LHCN-M2 (cell line): ENCODE data around the gene LIN7B. TPM values are rescaled to one million over a fixed set of nuclear protein-coding genes. Genes with fewer than 3 reads are reported as not detected.

Experiments used
- DNase-seq: peaks from one replicate; pipeline ENCODE4 v3.0.0-alpha.2; 2012; ENCODE audit warnings: low read depth
- total RNA-seq: library from RNA; depleted of rRNA; stranded (reverse); fragments of >200 nt; gene quantifications from 2 replicates; pipeline ENCODE4 v1.2.3, GENCODE V29; 2014

LIN7B gene
- total RNA-seq, 1 experiment from 2014 or later, result 14.8 TPM

DNA sequence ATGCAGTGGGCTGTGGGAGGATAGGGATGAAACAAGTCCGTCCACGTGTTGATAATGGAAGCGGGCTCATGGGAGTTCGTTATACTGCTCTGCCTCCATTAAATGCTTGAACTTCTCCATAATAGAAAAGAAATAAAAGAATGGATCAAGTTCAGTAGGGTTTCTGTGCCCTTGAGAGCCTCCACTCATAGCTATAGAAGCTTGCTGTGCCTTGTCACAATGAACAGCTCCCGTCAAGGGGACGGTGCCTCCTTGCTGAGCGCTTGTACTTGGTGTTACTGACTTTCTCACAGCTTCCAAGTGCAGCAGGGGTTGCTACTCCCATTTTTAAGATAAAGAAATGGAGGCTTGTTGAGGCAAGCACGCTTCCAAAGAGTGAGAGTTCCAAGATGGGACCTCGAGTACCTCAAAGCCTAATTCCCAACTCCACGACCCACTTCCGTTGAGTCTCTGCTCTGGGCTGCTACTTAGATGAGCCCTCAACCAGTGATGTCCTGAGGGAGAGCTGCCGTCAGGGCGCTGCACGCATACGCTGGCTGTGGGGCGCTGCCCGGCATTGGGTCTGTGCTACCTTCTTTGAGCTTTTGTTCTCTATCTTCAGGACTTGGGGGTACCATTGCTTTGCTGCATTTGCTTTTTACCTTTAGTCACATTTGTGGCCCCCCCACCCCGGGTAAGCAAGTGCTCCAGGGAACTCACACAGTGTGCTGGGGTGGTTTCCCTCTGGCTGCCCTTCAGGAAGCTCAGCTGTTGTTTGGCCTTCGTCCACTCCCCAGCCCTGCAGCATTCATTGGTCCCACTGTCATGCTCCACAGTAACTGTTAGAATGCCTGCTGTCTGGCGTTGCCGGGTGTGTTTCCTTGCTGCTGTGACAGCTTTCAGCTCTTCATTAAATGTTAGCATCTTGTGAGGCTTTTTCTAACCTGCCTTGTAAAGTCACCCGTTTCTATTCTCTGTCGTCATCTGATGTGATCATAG is 19.4 kb upstream of the LIN7B start:
- peak; percentile 45 for DNase-seq

DNA sequence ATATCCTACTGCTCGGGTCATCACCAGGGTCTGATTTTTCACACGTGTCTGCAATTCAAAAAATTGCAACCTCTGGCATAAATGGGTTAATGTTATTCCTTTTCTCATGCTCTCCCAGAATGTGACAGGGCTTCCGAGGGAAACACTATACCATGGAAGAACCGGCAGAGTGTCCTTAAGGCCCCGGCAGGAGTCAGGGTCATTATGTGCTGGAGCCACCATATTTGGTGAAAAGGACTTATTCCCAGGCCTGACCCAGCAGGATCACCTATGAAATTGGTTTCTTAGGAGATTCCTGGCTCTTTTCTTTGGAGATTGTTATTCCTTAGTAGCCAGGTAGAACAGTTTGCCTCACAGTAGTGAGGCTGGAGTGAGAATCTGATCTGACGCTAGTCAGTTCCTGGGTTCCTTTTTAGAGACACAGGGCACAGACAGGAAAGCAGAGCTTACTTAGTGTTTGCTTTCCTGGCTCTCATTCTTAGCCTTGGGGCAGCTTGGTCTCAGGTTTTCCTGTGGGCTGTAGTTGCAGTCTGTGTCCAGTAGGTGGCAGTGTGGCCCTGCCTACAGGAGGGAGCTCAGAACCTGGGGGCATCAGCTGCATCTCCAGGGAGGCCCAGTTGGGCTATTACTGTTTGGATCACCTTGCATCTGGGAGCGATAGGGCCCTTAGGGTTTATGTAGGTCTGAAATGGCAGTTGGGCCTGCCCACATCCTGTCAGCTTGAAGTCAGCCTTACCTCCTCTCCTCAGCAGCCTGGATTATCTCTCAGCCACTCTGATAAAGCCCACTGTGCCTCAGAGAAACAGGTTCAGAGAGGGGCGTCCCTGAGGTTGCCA is 16.5 kb upstream of the LIN7B start:
- DNase-seq, result peak; percentile 67

DNA sequence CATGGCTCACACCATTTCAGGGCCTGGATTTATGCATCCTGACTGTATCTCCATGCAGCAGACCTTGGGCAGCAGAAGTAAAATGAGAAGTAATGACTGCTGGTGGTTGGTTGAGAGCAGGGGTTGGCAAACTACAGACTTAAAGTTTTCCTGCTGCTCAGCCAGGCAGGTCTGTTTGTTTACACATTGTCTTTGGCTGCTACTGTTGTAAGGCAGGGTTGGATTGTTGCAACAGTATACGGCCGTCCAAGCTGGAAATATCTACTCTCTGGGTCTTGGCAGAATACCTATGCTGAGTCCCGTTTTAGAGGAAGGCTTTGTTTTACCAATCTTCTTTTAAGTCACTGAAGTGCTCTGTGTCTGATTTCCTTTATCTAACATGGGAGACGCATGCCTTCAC is 15.4 kb upstream of the LIN7B start:
- no peak for DNase-seq

DNA sequence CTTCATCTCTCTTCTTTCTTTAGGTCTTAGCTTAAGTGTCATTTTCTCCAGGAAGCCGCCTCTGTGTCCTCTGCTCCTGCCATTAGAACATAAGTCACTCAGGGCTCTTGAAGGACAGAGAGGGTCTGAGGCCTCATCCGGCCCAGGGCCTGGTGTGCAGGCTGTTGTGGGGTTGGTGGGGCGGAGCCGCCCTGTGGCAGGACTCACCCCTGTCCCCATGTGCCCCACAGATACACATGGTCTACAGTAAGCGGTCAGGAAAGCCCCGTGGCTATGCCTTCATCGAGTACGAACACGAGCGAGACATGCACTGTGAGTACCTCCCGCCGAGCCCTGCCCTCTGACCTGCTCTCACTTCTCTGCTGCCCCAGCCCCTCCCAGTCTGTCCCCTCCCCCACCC is 13.0 kb upstream of the LIN7B start:
- no peak for DNase-seq

DNA sequence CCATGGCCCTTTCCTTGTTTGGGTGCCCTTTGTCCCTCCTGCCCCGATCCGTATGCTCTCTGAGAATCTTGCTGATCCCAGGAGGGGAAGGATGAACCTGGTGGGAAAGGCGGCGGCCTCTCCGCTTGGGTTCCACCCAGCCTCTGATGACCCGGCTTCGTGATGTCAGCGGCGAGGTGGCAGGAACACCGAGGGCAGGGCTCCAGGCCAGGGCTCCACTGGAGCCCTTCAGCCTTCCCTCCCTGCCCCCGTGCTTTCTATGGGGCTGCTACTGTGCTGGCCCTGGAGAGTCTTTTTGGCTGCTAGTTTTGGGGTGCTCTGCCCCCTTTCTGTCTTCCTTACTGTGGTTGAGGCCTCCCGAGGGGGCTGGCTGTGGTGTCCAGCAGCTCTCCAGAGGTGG is 11.9 kb upstream of the LIN7B start:
- no peak for DNase-seq

DNA sequence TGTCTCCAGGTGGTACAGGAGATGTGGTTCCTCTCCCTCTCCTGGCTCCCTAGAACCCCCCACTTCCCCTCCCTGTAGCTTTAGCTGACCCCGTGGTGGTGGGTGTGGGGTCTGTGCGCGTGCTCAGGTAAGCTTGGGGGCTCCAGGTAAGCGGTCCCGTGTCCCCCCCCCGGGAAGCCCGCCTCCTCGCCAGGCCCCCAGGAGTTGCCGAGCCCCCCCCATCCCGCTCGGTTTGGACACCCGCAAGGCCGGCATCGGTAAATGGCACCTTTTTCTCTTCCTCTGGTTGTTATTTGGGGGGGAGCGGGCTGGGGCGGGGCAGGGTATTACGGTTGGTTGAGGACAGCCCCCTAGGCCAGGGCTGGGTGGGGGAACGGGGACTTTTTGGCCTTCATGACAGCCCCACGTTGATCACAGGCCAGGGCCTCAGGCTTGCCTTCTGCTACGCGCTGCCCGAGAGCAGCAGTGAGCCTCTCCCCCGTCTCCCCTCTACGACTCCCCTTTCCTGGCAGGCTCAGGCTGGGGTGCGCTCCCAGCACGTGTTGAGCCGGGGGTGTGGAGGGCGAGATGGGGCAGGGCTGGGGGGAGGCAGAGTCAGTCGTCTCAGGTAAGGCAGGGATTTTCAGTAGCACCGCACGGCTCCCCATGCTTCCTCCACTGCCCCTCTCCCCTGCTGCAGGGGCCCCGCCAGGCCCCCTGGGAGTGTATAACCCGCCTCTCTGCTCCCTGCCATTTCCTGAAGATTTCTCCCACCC is 10.7 kb upstream of the LIN7B start:
- no peak for DNase-seq

DNA sequence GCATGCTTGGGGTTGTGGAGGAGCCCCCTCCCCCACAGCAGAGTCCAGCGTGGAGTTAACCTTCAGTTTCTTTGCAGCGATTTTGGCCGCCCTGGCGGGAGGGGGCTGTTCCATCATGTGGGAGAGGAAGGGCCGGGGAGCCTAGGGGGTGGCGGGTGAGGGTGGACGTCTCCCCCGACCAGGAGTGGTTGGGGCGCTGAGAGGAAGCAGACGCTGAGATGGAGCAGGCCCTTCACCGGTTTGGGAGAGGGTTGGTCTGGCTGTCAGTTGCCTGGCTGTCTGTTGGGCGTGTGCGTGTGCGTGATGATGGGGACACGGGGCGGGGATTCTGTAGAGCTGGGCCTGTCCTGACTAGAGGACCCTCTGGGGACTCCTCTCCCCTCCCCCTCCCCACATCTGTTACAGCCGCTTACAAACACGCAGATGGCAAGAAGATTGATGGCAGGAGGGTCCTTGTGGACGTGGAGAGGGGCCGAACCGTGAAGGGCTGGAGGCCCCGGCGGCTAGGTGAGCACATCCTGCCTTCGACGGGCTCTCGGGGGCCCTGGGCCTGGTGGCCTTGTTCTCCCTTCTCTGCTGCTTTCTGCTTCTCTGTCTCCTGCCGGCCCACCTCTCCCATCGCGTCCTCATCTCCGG is 9.8 kb upstream of the LIN7B start:
- DNase-seq, result no peak

DNA sequence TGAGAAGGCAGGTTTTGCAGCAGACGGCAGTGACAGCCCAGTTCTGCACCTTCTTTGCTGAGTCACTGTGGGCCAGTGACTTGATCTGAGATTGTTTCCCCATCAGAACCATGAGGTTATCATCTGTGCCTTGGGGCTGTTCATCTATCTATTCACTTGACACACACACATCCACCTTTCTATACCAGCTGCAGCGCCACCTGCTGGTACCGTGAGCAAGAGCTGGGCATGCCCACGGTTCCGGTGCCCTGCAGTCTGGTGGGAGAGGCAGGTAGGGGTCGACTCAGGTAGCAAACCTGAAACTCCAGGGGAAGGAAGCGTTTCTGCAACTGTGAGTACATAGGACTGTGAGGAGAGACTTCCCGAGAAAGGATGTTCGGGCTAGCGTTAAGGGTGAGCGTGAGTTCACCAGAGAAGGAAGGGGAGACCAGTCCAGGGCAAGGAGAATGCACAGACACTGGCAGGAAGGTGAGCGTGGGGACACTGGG is 7.5 kb upstream of the LIN7B start:
- DNase-seq, result peak; percentile 54

DNA sequence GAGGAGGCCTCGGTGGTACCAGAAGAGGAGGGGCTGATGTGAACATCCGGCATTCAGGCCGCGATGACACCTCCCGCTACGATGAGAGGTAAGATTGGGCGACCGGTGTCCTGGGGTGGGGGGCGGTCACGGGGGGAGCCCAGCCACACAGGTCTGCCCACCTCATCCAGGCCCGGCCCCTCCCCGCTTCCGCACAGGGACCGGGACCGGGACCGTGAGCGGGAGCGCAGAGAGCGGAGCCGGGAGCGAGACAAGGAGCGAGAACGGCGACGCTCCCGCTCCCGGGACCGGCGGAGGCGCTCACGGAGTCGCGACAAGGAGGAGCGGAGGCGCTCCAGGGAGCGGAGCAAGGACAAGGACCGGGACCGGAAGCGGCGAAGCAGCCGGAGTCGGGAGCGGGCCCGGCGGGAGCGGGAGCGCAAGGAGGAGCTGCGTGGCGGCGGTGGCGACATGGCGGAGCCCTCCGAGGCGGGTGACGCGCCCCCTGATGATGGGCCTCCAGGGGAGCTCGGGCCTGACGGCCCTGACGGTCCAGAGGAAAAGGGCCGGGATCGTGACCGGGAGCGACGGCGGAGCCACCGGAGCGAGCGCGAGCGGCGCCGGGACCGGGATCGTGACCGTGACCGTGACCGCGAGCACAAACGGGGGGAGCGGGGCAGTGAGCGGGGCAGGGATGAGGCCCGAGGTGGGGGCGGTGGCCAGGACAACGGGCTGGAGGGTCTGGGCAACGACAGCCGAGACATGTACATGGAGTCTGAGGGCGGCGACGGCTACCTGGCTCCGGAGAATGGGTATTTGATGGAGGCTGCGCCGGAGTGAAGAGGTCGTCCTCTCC is 6.3 kb upstream of the LIN7B start:
- DNase-seq, result no peak

DNA sequence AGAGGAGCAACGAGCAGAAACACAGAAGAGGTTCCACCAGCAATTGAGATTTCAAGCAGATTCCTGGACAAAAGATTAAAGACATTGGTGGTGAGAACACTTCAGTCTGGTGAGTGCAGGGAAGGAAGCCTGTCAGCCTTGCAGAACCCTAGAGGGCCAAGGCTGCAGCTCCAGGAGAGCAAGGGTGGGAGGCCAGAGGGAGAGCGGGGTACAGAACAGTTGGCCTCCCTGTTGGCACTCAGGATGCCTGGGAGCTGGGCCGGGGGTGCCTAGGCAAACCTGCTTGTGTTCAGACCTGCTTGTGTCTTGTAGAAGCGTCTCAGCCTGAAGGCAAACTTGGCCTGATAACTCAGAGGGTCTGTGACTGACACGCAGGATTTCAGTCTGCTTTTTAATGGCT is 5.1 kb upstream of the LIN7B start:
- DNase-seq, result no peak

DNA sequence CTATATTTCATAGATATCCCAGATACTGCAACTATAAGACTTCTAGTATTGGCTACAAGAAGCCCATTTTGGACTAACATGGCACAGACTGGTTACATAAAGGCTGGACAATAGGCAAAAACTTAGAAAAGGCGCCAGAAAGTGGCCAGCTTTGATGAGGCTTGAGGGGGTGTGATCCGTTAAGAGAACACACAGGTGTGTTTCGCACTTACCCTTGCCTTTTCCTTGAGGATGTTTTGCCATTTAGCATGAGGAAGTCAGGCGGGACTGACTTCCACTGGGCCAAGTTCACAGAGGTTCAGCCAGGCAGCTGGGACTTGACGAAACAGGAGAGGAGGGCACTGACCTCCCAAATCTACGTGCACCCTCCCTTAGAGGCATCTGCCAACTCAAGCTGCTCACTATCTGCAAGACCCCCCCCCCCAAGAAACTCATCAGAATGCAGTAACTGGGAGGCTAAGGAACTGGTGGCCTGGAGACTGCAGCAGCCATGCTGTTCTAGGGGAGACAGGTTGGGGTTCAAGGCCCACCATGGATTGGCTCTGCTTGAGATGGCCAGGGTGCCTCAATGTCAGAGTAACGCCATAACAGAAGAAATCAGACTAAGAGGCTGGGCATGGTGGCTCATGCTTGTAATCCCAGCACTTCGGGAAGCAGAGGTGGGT is 4.5 kb upstream of the LIN7B start:
- no peak for DNase-seq

DNA sequence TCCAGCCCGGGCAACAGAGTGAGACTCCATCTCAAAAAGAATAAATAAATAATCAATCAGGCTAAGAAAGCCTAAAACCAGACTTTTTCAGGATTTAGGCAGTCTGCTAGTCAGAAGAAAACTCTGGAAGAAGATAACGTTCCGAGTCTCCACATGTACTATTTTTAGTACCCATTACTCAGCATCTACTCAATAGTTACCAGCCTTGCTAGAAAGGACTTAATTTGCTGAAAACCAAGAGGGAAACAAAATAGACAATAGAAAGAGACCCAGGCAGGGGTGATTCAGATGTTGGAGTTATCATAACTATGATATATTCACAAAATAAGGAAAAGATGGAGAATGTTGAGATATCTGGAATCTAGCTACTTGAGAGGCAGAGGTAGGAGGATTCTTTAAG is 3.6 kb upstream of the LIN7B start:
- DNase-seq, result peak; percentile 46

DNA sequence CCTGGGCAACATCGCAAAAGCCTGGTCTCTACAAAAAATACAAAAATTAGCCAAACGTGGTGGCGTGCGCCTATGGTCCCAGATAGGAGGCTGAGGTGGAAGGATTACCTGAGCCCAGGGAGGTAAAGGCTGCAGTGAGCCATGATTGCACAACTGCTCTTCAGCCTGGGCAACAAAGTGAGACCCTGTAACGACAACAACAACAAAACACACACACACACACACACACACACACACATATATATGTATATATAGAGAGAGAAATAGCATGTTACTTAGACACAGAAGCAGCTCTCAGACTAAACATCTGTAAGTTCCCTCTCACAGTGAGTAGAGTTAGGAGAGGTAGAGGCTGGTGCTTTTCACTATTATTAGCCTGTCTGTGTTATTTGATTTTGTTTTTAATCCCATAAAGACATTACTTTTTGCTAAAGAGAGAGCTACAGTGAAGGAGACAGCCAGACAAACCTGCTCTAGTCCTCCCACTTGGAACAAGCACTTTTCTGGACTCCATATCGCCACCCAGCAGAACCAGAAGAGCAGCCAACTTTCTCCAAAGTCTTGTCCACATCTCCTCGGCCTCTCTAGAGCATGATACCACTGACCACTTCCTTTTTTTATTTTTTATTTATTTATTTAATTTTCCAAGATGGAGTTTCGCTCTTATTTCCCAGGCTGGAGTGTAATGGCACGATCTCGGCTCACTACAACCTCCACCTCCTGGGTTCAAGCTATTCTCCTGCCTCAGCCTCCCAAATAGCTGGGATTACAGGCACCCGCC is 2.8 kb upstream of the LIN7B start:
- no peak for DNase-seq

DNA sequence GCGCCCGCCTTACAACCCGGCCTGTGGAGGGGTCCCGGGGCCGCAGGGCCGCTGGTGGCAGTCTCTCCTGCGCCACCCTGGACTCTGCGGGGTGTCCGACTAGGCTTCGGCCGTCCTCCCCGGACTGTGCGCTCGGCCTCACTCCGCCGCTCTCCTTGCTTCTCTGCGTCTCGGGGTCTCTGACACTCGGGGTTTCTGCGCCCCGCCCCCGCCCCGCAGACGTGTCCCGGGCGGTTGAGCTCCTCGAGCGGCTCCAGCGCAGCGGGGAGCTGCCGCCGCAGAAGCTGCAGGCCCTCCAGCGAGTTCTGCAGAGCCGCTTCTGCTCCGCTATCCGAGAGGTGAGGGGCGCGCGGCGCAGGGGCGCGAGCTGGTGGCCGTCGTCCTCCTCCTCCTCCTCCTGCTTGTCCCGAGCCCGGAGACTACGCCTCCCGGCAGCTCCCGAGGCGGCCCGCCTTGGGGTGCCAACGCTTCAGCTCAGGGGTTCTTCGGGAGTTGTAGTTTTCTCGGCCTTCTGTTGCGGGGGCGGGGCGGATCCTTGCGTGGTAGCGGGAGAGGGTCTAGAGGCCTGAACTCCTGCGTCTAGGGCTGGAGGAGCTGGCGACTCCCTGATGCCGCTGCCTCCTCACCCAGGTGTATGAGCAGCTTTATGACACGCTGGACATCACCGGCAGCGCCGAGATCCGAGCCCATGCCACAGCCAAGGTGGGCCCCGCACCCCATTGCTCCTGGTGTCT is 627 bp downstream of the LIN7B start:
- DNase-seq, result peak; percentile 50

DNA sequence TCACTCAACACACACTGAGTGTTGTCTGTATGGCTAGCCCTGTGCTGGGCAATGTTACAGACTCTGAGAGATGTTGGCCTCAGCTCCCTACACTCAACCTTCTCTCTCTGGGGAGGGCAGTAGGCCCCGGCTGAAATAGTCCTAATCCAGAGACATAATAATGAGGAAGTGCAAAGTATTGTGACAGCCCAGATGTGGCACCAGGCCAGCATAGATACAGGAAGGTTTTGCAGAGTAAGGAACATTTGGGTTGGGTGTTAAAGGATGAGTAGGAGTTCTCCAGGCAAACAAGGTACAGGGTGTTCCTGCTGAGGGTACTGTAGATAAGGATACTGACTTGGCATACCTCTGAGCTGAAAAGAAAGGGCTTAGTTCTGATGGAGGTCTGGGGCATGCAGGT is 2.4 kb downstream of the LIN7B start:
- DNase-seq, result no peak

DNA sequence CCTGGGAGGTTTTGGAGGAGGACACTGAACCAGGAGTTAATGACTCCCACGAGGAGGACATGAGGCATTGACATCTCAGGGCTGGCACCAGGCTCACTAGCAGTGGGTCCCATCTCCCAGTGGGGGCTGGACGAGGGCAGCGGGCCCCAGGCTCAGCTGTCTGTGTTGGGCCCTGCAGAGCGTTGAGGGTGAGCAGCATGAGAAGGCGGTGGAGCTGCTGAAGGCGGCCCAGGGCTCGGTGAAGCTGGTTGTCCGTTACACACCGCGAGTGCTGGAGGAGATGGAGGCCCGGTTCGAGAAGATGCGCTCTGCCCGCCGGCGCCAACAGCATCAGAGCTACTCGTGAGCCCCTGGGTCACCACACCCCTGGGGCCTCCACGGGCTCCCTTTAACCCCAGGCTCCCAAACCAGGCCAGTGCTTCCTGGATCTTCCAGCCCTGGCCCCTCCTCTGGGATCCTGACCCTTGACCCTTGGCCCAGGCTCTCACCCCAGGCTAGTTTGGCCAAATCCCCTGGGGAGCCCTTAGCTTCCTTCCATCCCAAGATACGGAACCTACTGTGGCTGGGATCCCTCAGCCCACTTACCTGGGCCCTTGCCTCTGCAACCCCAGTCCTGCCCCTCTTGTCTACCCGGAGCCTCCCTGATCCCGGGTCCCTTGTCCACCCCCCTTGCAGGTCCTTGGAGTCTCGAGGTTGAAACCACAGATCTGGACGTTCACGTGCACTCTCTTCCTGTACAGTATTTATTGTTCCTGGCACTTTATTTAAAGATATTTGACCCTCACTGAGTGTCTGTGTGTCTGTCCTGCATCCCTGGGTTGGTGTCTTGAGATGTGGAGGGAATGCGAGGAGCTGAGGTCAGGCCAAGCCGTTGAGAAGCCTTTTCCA is 3.8 kb downstream of the LIN7B start:
- no peak for DNase-seq
